Measurements from ENCODE around the gene FBXO41.

- TF ChIP-seq CTCF (IDR thresholded peaks at IDR 0.05): no peak
- no peak for TF ChIP-seq POLR2AphosphoS5 (IDR thresholded peaks at IDR 0.05)
- TF ChIP-seq POLR2A (IDR thresholded peaks at IDR 0.05): no peak
Measured at GRCh38 chr2:73212098-73212447, 72.2 kb downstream of the FBXO41 start.
